H1 (cell line): ENCODE measurements around the gene C2orf76. TPM values are rescaled to one million over a fixed set of nuclear protein-coding genes. Genes with fewer than 3 reads are reported as not detected.

ENCODE experiments used
- CTCF ChIA-PET: fragments of 300-600 bp; sonication (Branson Sonifier 250); formaldehyde crosslinking; loops from one replicate; lab custom pipeline; 2021; ENCODE audit not compliant: partially characterized antibody; lab: Charles Lee
- POLR2A ChIA-PET: fragments of 300-600 bp; sonication (Branson Sonifier 250); formaldehyde crosslinking; loops from one replicate; lab custom pipeline; 2021; ENCODE audit warnings: inconsistent platforms; ENCODE audit not compliant: partially characterized antibody; lab: Charles Lee
- DNase-seq, 2 experiments: peaks; one replicate each; pipeline versions ENCODE4 v3.0.0 to v3.0.0-alpha.2; 2010 to 2022; ENCODE audit warnings: low spot score in 2 of 2, low read depth in 1 of 2, mixed read lengths in 1 of 2
- FAIRE-seq: peaks from 2 replicates; lab custom pipeline; 2011; peaks lifted over from hg19 to GRCh38; lab: Jason Lieb, UNC
- H2AFZ ChIP-seq: 2 replicates; pipeline ENCODE4 v1.8.1; 2012; ENCODE audit warnings: low read length, inconsistent platforms
- H2AK5ac ChIP-seq: 2 replicates; pipeline ENCODE4 v1.6.1; 2013; ENCODE audit warnings: low read depth, low read length
- H2BK120ac ChIP-seq: replicated peaks from 2 replicates; pipeline ENCODE3; 2013; ENCODE audit warnings: low read depth, low read length, inconsistent platforms
- H2BK12ac ChIP-seq: 2 replicates; pipeline ENCODE4 v1.6.1; 2013; ENCODE audit warnings: low read depth, low read length
- H2BK15ac ChIP-seq: 2 replicates; pipeline ENCODE4 v1.6.1; 2013; ENCODE audit warnings: low read length
- H2BK20ac ChIP-seq: 2 replicates; pipeline ENCODE4 v1.6.1; 2013; ENCODE audit warnings: low read length
- H2BK5ac ChIP-seq: 2 replicates; pipeline ENCODE4 v1.6.1; 2013; ENCODE audit warnings: low read depth, low read length
- H3K14ac ChIP-seq: 2 replicates; pipeline ENCODE4 v1.6.1; 2013; ENCODE audit warnings: inconsistent platforms; ENCODE audit not compliant: insufficient read length
- H3K18ac ChIP-seq: 2 replicates; pipeline ENCODE4 v1.6.1; 2013; ENCODE audit warnings: low read length; ENCODE audit errors: extremely low read depth
- H3K23ac ChIP-seq: 2 replicates; pipeline ENCODE4 v1.6.1; 2013; ENCODE audit warnings: inconsistent platforms; ENCODE audit not compliant: insufficient read length
- H3K23me2 ChIP-seq: 2 replicates; pipeline ENCODE4 v1.6.1; 2013; ENCODE audit warnings: low read depth, low read length
- H3K27ac ChIP-seq: 2 replicates; pipeline ENCODE4 v1.6.1; 2011; ENCODE audit warnings: low read depth, low read length, inconsistent platforms
- H3K27me3 ChIP-seq, 4 experiments: replicated peaks in 1 of 4; 1 replicate in 1 of 4; 2 replicates in 3 of 4; pipeline versions ENCODE4 v1.6.1 to v1.8.1; 2011 to 2013; ENCODE audit warnings: low read length in 3 of 4, mild to moderate bottlenecking in 3 of 4, inconsistent platforms in 2 of 4, mixed read lengths in 2 of 4, moderate library complexity in 1 of 4; ENCODE audit not compliant: control insufficient read depth in 3 of 4, insufficient read depth in 3 of 4; ENCODE audit errors: extremely low read depth in 1 of 4
- H3K36me3 ChIP-seq, 4 experiments: 2 replicates each; pipeline versions ENCODE4 v1.6.1 to v1.8.1; 2011 to 2013; ENCODE audit warnings: mild to moderate bottlenecking in 4 of 4, low read length in 3 of 4, moderate library complexity in 2 of 4, control low read depth in 1 of 4, inconsistent platforms in 1 of 4; ENCODE audit not compliant: insufficient read depth in 4 of 4, control insufficient read depth in 2 of 4
- H3K4ac ChIP-seq: replicated peaks from 2 replicates; pipeline ENCODE3; 2013; ENCODE audit warnings: low read length, low read depth, mixed read lengths, inconsistent platforms; ENCODE audit not compliant: insufficient read length
- H3K4me1 ChIP-seq, 4 experiments: replicated peaks in 1 of 4; 1 replicate in 1 of 4; 2 replicates in 3 of 4; pipeline versions ENCODE4 v1.6.1 to v1.8.1; 2011 to 2013; ENCODE audit warnings: low read length in 3 of 4, inconsistent platforms in 2 of 4, mixed read lengths in 1 of 4; ENCODE audit not compliant: insufficient read depth in 4 of 4, control insufficient read depth in 3 of 4
- H3K4me2 ChIP-seq, 2 experiments: 2 replicates each; pipeline versions ENCODE4 v1.6.1 to v1.8.1; 2011 to 2013; ENCODE audit warnings: low read depth in 2 of 2, low read length in 2 of 2, control low read depth in 1 of 2, inconsistent platforms in 1 of 2, mild to moderate bottlenecking in 1 of 2; ENCODE audit not compliant: insufficient read depth in 1 of 2
- H3K4me3 ChIP-seq, 4 experiments: fragments of 200-600, 300-600 bp in 1 of 4; sonication (generic), shearing (Covaris generic), sonication (Bioruptor Twin) in 1 of 4; 2 replicates each; pipeline versions ENCODE4 v1.5.1 to v1.8.1; 2011 to 2016; ENCODE audit warnings: low read length in 4 of 4, low read depth in 3 of 4, control low read depth in 2 of 4, inconsistent platforms in 2 of 4, mild to moderate bottlenecking in 2 of 4, mixed read lengths in 1 of 4, moderate library complexity in 1 of 4; ENCODE audit not compliant: insufficient read depth in 2 of 4; ENCODE audit errors: extremely low read depth in 1 of 4
- H3K56ac ChIP-seq: replicated peaks from 2 replicates; pipeline ENCODE3; 2013; ENCODE audit warnings: low read depth, mild to moderate bottlenecking, mixed read lengths, low read length, inconsistent platforms; ENCODE audit not compliant: insufficient read length
- H3K79me1 ChIP-seq: 2 replicates; pipeline ENCODE4 v1.6.1; 2013; ENCODE audit warnings: low read depth, low read length, control low read depth
- H3K79me2 ChIP-seq, 2 experiments: 2 replicates each; pipeline versions ENCODE4 v1.6.1 to v1.8.1; 2012 to 2013; ENCODE audit warnings: low read length in 2 of 2, mild to moderate bottlenecking in 2 of 2, inconsistent platforms in 1 of 2; ENCODE audit not compliant: insufficient read depth in 2 of 2, control insufficient read depth in 1 of 2
- H3K9ac ChIP-seq, 4 experiments: replicated peaks in 1 of 4; 1 replicate in 1 of 4; 2 replicates in 3 of 4; pipeline versions ENCODE4 v1.6.1 to v1.8.1; 2011 to 2013; ENCODE audit warnings: low read depth in 3 of 4, low read length in 3 of 4, control low read depth in 2 of 4, mild to moderate bottlenecking in 2 of 4, moderate library complexity in 2 of 4, inconsistent platforms in 1 of 4; ENCODE audit errors: extremely low read depth in 1 of 4
- H3K9me3 ChIP-seq, 2 experiments: 2 replicates each; pipeline versions ENCODE4 v1.6.1 to v1.8.1; 2012 to 2013; ENCODE audit warnings: mild to moderate bottlenecking in 2 of 2, moderate library complexity in 2 of 2, control low read depth in 1 of 2, inconsistent platforms in 1 of 2, low read depth in 1 of 2, low read length in 1 of 2, mixed read lengths in 1 of 2; ENCODE audit not compliant: insufficient read depth in 2 of 2
- H4K20me1 ChIP-seq, 2 experiments: replicated peaks in 1 of 2; 2 replicates each; pipeline versions ENCODE3 to v1.8.1; 2011 to 2013; ENCODE audit warnings: inconsistent platforms in 2 of 2, low read length in 2 of 2, mild to moderate bottlenecking in 1 of 2; ENCODE audit not compliant: insufficient read depth in 2 of 2, control insufficient read depth in 1 of 2
- H4K5ac ChIP-seq: 2 replicates; pipeline ENCODE4 v1.6.1; 2013; ENCODE audit warnings: low read length, low read depth, mixed read lengths, inconsistent platforms; ENCODE audit not compliant: insufficient read length
- H4K8ac ChIP-seq: 2 replicates; pipeline ENCODE4 v1.8.0; 2013; ENCODE audit warnings: mild to moderate bottlenecking, moderate library complexity, low read length, inconsistent platforms; ENCODE audit not compliant: insufficient read depth; ENCODE audit errors: extremely low read depth
- H4K91ac ChIP-seq: replicated peaks from 2 replicates; pipeline ENCODE3; 2013; ENCODE audit warnings: low read length, mixed read lengths, inconsistent platforms; ENCODE audit not compliant: insufficient read length
- BACH1 ChIP-seq: IDR thresholded peaks from 2 replicates; pipeline ENCODE4 v1.6.1; 2012; ENCODE audit warnings: low read length, improper control_type of control experiment
- CEBPB ChIP-seq: IDR thresholded peaks from 2 replicates; pipeline ENCODE4 v1.6.1; 2012; ENCODE audit warnings: low read depth, low read length
- CHD1 ChIP-seq: IDR thresholded peaks from 2 replicates; pipeline ENCODE4 v1.6.1; 2012; ENCODE audit warnings: low read depth, low read length, improper control_type of control experiment
- EGR1 ChIP-seq: IDR thresholded peaks from 2 replicates; pipeline ENCODE4 v1.6.1; 2011; ENCODE audit warnings: low read depth, low read length, borderline replicate concordance
- GABPA ChIP-seq: IDR thresholded peaks from 2 replicates; pipeline ENCODE4 v1.6.1; 2011; ENCODE audit warnings: mild to moderate bottlenecking, low read length, moderate library complexity, borderline replicate concordance; ENCODE audit not compliant: insufficient read depth
- HDAC6 ChIP-seq: IDR thresholded peaks from one replicate; pipeline ENCODE4 v1.7.1; 2012; ENCODE audit warnings: low read depth, mild to moderate bottlenecking, inconsistent platforms, low read length, moderate library complexity
- KDM1A ChIP-seq: fragments of 200-600, 300-600 bp; sonication (generic); IDR thresholded peaks from 2 replicates; pipeline ENCODE4 v1.7.1; 2016; ENCODE audit warnings: mild to moderate bottlenecking, low read length, borderline replicate concordance
- KDM5A ChIP-seq: fragments of 200-600 bp; IDR thresholded peaks from 2 replicates; pipeline ENCODE4 v1.7.1; 2012; ENCODE audit warnings: mild to moderate bottlenecking, low read length, inconsistent platforms, mixed read lengths
- POLR2A ChIP-seq, 2 experiments: IDR thresholded peaks; 1 replicate in 1 of 2; 2 replicates in 1 of 2; pipeline ENCODE4 v1.6.1; 2011; ENCODE audit warnings: low read depth in 2 of 2, low read length in 2 of 2, mild to moderate bottlenecking in 2 of 2; ENCODE audit errors: control extremely low read depth in 1 of 2
- RXRA ChIP-seq: IDR thresholded peaks from 2 replicates; pipeline ENCODE4 v1.6.1; 2011; ENCODE audit warnings: low read depth, mild to moderate bottlenecking, low read length, moderate library complexity; ENCODE audit not compliant: insufficient read depth
- SAP30 ChIP-seq: fragments of 300-600 bp; sonication (generic); IDR thresholded peaks from 2 replicates; pipeline ENCODE4 v1.7.1; 2012; ENCODE audit warnings: low read length, moderate library complexity, mild to moderate bottlenecking, inconsistent platforms; ENCODE audit not compliant: insufficient read depth, insufficient replicate concordance
- SIRT6 ChIP-seq: IDR thresholded peaks from one replicate; pipeline ENCODE4 v1.7.1; 2012; ENCODE audit warnings: low read length, inconsistent platforms
- USF2 ChIP-seq: IDR thresholded peaks from 2 replicates; pipeline ENCODE4 v1.6.1; 2011; ENCODE audit warnings: low read length, improper control_type of control experiment
- YY1 ChIP-seq: IDR thresholded peaks from 2 replicates; pipeline ENCODE4 v1.6.1; 2011; ENCODE audit warnings: low read depth, mild to moderate bottlenecking, low read length
- ZNF274 ChIP-seq: IDR thresholded peaks from 2 replicates; pipeline ENCODE4 v1.7.0; 2012; ENCODE audit warnings: low read length, borderline replicate concordance; ENCODE audit errors: extremely low read depth
- WGBS, 2 experiments: shearing (Covaris generic) in 1 of 2; methylation state at CpG; one replicate each; pipeline versions ENCODE4 v1.1.6 to v1.1.7; 2013 to 2015; ENCODE audit warnings: low lambda C conversion rate in 2 of 2, mixed read lengths in 2 of 2, inconsistent platforms in 1 of 2, low coverage in 1 of 2, missing lambda C conversion rate in 1 of 2; ENCODE audit not compliant: insufficient replicate concordance in 2 of 2, insufficient coverage in 1 of 2, insufficient read length in 1 of 2; ENCODE audit errors: extremely low coverage in 1 of 2, missing lambda C conversion rate in 1 of 2; 5-methylcytosine and 5-hydroxymethylcytosine counted together
- polyA plus RNA-seq, 7 experiments: library from polyadenylated mRNA; depleted of rRNA in 3 of 7; stranded (reverse) in 5 of 7; unstranded in 2 of 7; fragments of >200 nt in 5 of 7; fragments of 200-250 nt in 2 of 7; gene quantifications; 1 replicate in 5 of 7; 2 replicates in 1 of 7; 4 replicates in 1 of 7; pipeline versions ENCODE4 v1.2.1 to v1.2.3, GENCODE V29; 2011 to 2013; ENCODE audit warnings: missing spikeins in 2 of 7, mixed read lengths in 2 of 7
- total RNA-seq: library from RNA; stranded (reverse); fragmentation: NEBNext Ultra II Directional; extraction: Animal tissue kit (Norgen Biotek cat#: 25700); gene quantifications from 2 replicates; pipeline ENCODE4 v1.2.1, GENCODE V29; 2021

C2orf76 gene
- total and polyA plus RNA-seq, 2 of the 8 experiments (the other 6 are each of a cell fraction or from before 2014, with no cell fraction given) = 4.4 to 5.0 TPM

- H3K4ac ChIP-seq = no peak overlapping the region
- 86% methylated on average over 11 of the region's 11 CpGs; no CpG with 5 or more reads in 1 of the 2 experiments for WGBS, 2 experiments
- H3K4me1 ChIP-seq = peaks cover 0 to 2% (median 0%) of the 10 kb centered on the region in 4 experiments; a peak in 2 of 7 replicates
- H4K91ac ChIP-seq = no peak overlapping the region
- FAIRE-seq = no peak
- no peaks in the 10 kb centered on the region for H3K79me2 ChIP-seq
- H3K18ac ChIP-seq = no peak overlapping the region
- no peak overlapping the region for H2BK20ac ChIP-seq
- H3K9me3 ChIP-seq = no peaks in the 10 kb centered on the region
- H3K27ac ChIP-seq = no peak overlapping the region
- H2AFZ ChIP-seq = no peak overlapping the region
- H4K20me1 ChIP-seq = peaks cover 0 to under 1% of the 10 kb centered on the region in 2 experiments
- H3K4me2 ChIP-seq = no peak overlapping the region
- no peak overlapping the region for H2BK5ac ChIP-seq
- no peak overlapping the region for H2AK5ac ChIP-seq
- H3K23me2 ChIP-seq = no peaks in the 10 kb centered on the region
- POLR2A ChIA-PET = no interaction called here
- DNase-seq = no peak
- no peak overlapping the region for H2BK12ac ChIP-seq
- H3K9ac ChIP-seq = no peak overlapping the region
- no peak overlapping the region for H2BK15ac ChIP-seq
- H3K79me1 ChIP-seq = no peaks in the 10 kb centered on the region
- no peak overlapping the region for H3K4me3 ChIP-seq
- CTCF ChIA-PET = interaction anchor here (0.8 to 5.2 kb wide), 15 partner anchors 20 to 411 kb away, joined by 3 to 52 read pairs (median 5); no protein-coding TSS in a partner anchor
- H3K23ac ChIP-seq = no peak overlapping the region
- no peaks in the 10 kb centered on the region for H3K36me3 ChIP-seq
- no peak overlapping the region for H4K8ac ChIP-seq
- H3K56ac ChIP-seq = no peak overlapping the region
- no peak overlapping the region for H2BK120ac ChIP-seq
- no peaks in the 10 kb centered on the region for H3K27me3 ChIP-seq
- no peak overlapping the region for H4K5ac ChIP-seq
- no peak overlapping the region for H3K14ac ChIP-seq
- TF ChIP-seq KDM1A (no peak), YY1 (no peak), HDAC6 (no peak), USF2 (no peak), EGR1 (no peak), RXRA (no peak), SIRT6 (no peak), GABPA (no peak), KDM5A (no peak), ZNF274 (no peak), POLR2A (IDR thresholded peaks at IDR 0.05; ENCODE audit: control extremely low read depth in 1 of 2, low read depth in 2 of 2, low read length in 2 of 2) (no peak), BACH1 (no peak), SAP30 (no peak), CHD1 (no peak), CEBPB (no peak)
These were observed 77.5 kb downstream of the C2orf76 start for GRCh38 chr2:119289093-119289492.
